Smooth muscle cell (in vitro differentiated cells): ENCODE data around the gene PPM1A. TPM values are rescaled to one million over a fixed set of nuclear protein-coding genes. Genes with fewer than 3 reads are reported as not detected.

Experiments
- DNase-seq: peaks from one replicate; lab custom pipeline; 2025; ENCODE audit not compliant: unreplicated experiment; lab: John Stamatoyannopoulos, UW
- H2AFZ ChIP-seq: fragments of 200-600 bp; sonication (generic); 2 replicates; pipeline ENCODE4 v1.6.0; 2016; ENCODE audit warnings: antibody characterized with exemption, low read depth, mild to moderate bottlenecking
- H3F3A ChIP-seq: fragments of 200-600 bp; sonication (generic); 2 replicates; pipeline ENCODE4 v1.6.0; 2017; ENCODE audit warnings: antibody characterized with exemption, low read depth
- H3K27ac ChIP-seq: fragments of 200-600 bp; sonication (generic); 2 replicates; pipeline ENCODE4 v1.5.1; 2016; ENCODE audit warnings: low read depth, mild to moderate bottlenecking
- H3K27me3 ChIP-seq: fragments of 200-600 bp; sonication (generic); 2 replicates; pipeline ENCODE4 v1.6.1; 2016; ENCODE audit warnings: low read depth, mild to moderate bottlenecking
- H3K36me3 ChIP-seq: fragments of 200-600 bp; sonication (generic); 2 replicates; pipeline ENCODE4 v1.5.1; 2016; ENCODE audit warnings: low read depth
- H3K4me1 ChIP-seq: fragments of 200-600 bp; sonication (generic); 2 replicates; pipeline ENCODE4 v1.5.1; 2016; ENCODE audit warnings: low read depth
- H3K4me2 ChIP-seq: fragments of 200-600 bp; sonication (generic); 2 replicates; pipeline ENCODE4 v1.6.0; 2016; ENCODE audit warnings: mild to moderate bottlenecking
- H3K4me3 ChIP-seq: fragments of 200-600 bp; sonication (generic); 2 replicates; pipeline ENCODE4 v1.5.1; 2016; ENCODE audit warnings: mild to moderate bottlenecking
- H3K79me2 ChIP-seq: fragments of 200-600 bp; sonication (generic); 2 replicates; pipeline ENCODE4 v1.6.0; 2016; ENCODE audit warnings: low read depth, mild to moderate bottlenecking
- H3K9ac ChIP-seq: fragments of 200-600 bp; sonication (generic); 2 replicates; pipeline ENCODE4 v1.6.0; 2016; ENCODE audit warnings: low read depth
- H3K9me3 ChIP-seq: fragments of 200-600 bp; sonication (generic); replicated peaks from 2 replicates; pipeline ENCODE4 v1.5.1; 2016; ENCODE audit warnings: low read depth
- H4K20me1 ChIP-seq: fragments of 200-600 bp; sonication (generic); 2 replicates; pipeline ENCODE4 v1.6.0; 2016; ENCODE audit warnings: low read depth
- CTCF ChIP-seq: fragments of 200-600 bp; sonication (generic); IDR thresholded peaks from 2 replicates; pipeline ENCODE4 v1.5.1; 2017; ENCODE audit warnings: borderline replicate concordance, mild to moderate bottlenecking, antibody characterized with exemption; ENCODE audit not compliant: insufficient read depth, poor library complexity, severe bottlenecking
- WGBS: methylation state at CpG from one replicate; pipeline ENCODE4 v1.1.7; 2016; ENCODE audit warnings: low lambda C conversion rate; 5-methylcytosine and 5-hydroxymethylcytosine counted together
- polyA plus RNA-seq: library from polyadenylated mRNA; unstranded; fragments of >200 nt; fragmentation: Nextera tagmentation; extraction: Ambion mirVana; gene quantifications from 2 replicates; pipeline ENCODE4 v1.2.1, GENCODE V29; 2016
- total RNA-seq: library from RNA; depleted of rRNA; stranded (reverse); fragments of >200 nt; gene quantifications from 2 replicates; pipeline ENCODE4 v1.2.3, GENCODE V29; 2014

The PPM1A gene
- total and polyA plus RNA-seq, 2 experiments from 2014 or later, result 17.5 to 30.0 TPM

GRCh38 chr14:60303745-60304144 lies 54.7 kb downstream of the PPM1A start:
- Histone ChIP-seq H3K79me2 (no peaks in the 10 kb centered on the region), H3K9ac (no peak overlapping the region), H3K27ac (no peak overlapping the region), H3K4me3 (no peak overlapping the region), H3K36me3 (no peaks in the 10 kb centered on the region), H4K20me1 (peaks cover 3% of the 10 kb centered on the region), H3K9me3 (no peaks in the 10 kb centered on the region), H2AFZ (no peak overlapping the region), H3K27me3 (no peaks in the 10 kb centered on the region), H3K4me2 (no peak overlapping the region), H3K4me1 (no peaks in the 10 kb centered on the region), H3F3A (no peaks in the 10 kb centered on the region)
- DNase-seq, result no peak
- 92% methylated on average over 7 of the region's 7 CpGs for whole genome bisulfite sequencing
- TF ChIP-seq CTCF, result no peak

- no peak overlapping the region for H3K4me3 ChIP-seq
- 94% methylated on average over 7 of the region's 7 CpGs for whole genome bisulfite sequencing
- peaks cover 3% of the 10 kb centered on the region for H4K20me1 ChIP-seq
- H3K36me3 ChIP-seq, result no peaks in the 10 kb centered on the region
- no peak overlapping the region for H2AFZ ChIP-seq
- H3K4me2 ChIP-seq, result no peak overlapping the region
- H3K27me3 ChIP-seq, result no peaks in the 10 kb centered on the region
- no peak for TF ChIP-seq CTCF
- DNase-seq, result no peak
- H3F3A ChIP-seq, result no peaks in the 10 kb centered on the region
- H3K9ac ChIP-seq, result no peak overlapping the region
- H3K27ac ChIP-seq, result no peak overlapping the region
- no peaks in the 10 kb centered on the region for H3K9me3 ChIP-seq
- H3K4me1 ChIP-seq, result no peaks in the 10 kb centered on the region
- no peaks in the 10 kb centered on the region for H3K79me2 ChIP-seq
Measured at GRCh38 chr14:60304509-60304908, 55.5 kb downstream of the PPM1A start.

- no peak for DNase-seq
- TF ChIP-seq CTCF, result no peak
- H3K79me2 ChIP-seq, result no peaks in the 10 kb centered on the region
- H3K4me3 ChIP-seq, result no peak overlapping the region
- no peak overlapping the region for H2AFZ ChIP-seq
- no peaks in the 10 kb centered on the region for H3K9me3 ChIP-seq
- H3K27me3 ChIP-seq, result no peaks in the 10 kb centered on the region
- H3F3A ChIP-seq, result no peaks in the 10 kb centered on the region
- H3K36me3 ChIP-seq, result no peaks in the 10 kb centered on the region
- H3K9ac ChIP-seq, result no peak overlapping the region
- no peak overlapping the region for H3K4me2 ChIP-seq
- no peak overlapping the region for H3K27ac ChIP-seq
- H4K20me1 ChIP-seq, result no peaks in the 10 kb centered on the region
- H3K4me1 ChIP-seq, result no peaks in the 10 kb centered on the region
- WGBS, result 92% methylated on average over 3 of the region's 3 CpGs
Measured at GRCh38 chr14:60309867-60310552, 61.0 kb downstream of the PPM1A start.

GRCh38 chr14:60311417-60311816 lies 62.4 kb downstream of the PPM1A start:
- Histone ChIP-seq H3K9me3 (no peaks in the 10 kb centered on the region), H3K79me2 (no peaks in the 10 kb centered on the region), H3K4me1 (no peaks in the 10 kb centered on the region), H3K9ac (no peak overlapping the region), H3K36me3 (no peaks in the 10 kb centered on the region), H4K20me1 (no peaks in the 10 kb centered on the region), H2AFZ (no peak overlapping the region), H3K27ac (no peak overlapping the region), H3K27me3 (no peaks in the 10 kb centered on the region), H3K4me3 (no peak overlapping the region), H3F3A (no peaks in the 10 kb centered on the region), H3K4me2 (no peak overlapping the region)
- TF ChIP-seq CTCF, result no peak
- 72% methylated on average over 4 of the region's 4 CpGs for WGBS
- no peak for DNase-seq
